K562 (cell line): ENCODE measurements around the gene EEF2K. TPM values are rescaled to one million over a fixed set of nuclear protein-coding genes. Genes with fewer than 3 reads are reported as not detected.
A peak's percentile ranks its signal among the peaks of the same experiment; 100 is the strongest.

Experiments used
- ATAC-seq: fragments of 200-7000 bp; cut with Tn5 transposase; 3 replicates; pipeline ENCODE4 v1.9.1; 2020; ENCODE audit warnings: moderate library complexity
- BruUV-seq: library from RNA; stranded (reverse); fragments of 400-500 nt; replicated peaks from 2 replicates; lab custom pipeline; 2021; lab: Mats Ljungman, UMichigan
- CTCF ChIA-PET: fragments of 300-600 bp; formaldehyde crosslinking; extraction: SDS; loops from one replicate; lab custom pipeline; 2021; ENCODE audit warnings: low intra/inter-chr PET ratio; lab: Yijun Ruan, JAX
- POLR2A ChIA-PET: fragments of 300-600, 350-650 bp; sonication (Branson Sonifier 250); formaldehyde crosslinking; extraction: SDS; loops from one replicate; lab custom pipeline; 2021; ENCODE audit warnings: antibody characterized with exemption, inconsistent platforms; lab: Yijun Ruan, JAX
- DNase-seq, 4 experiments: peaks; one replicate each; pipeline versions ENCODE4 v3.0.0 to v3.0.0-alpha.2; 2011 to 2018; ENCODE audit warnings: low spot score in 3 of 4, mixed read lengths in 3 of 4; ENCODE audit errors: extremely low read depth in 1 of 4
- FAIRE-seq: peaks from 2 replicates; lab custom pipeline; 2011; peaks lifted over from hg19 to GRCh38; lab: Jason Lieb, UNC
- H2AFZ ChIP-seq: 2 replicates; pipeline ENCODE4 v1.6.0; 2011; ENCODE audit warnings: low read depth, low read length, control low read depth, inconsistent platforms
- H3K27ac ChIP-seq: fragments of 200-600 bp; 3 replicates; pipeline ENCODE4 v1.8.0; 2011; ENCODE audit warnings: low read depth, mild to moderate bottlenecking, control low read depth, inconsistent platforms, low read length, moderate library complexity, mixed read lengths; ENCODE audit errors: extremely low read depth
- H3K27me3 ChIP-seq, 2 experiments: fragments of 300-600 bp in 1 of 2; 2 replicates in 1 of 2; 3 replicates in 1 of 2; pipeline versions ENCODE4 v1.6.0 to v1.8.0; 2011; ENCODE audit warnings: inconsistent platforms in 2 of 2, low read length in 2 of 2, mild to moderate bottlenecking in 1 of 2, mixed read lengths in 1 of 2, moderate library complexity in 1 of 2; ENCODE audit not compliant: control insufficient read depth in 2 of 2, insufficient read depth in 2 of 2
- H3K36me3 ChIP-seq: fragments of 300-600 bp; 3 replicates; pipeline ENCODE4 v1.8.0; 2011; ENCODE audit warnings: mild to moderate bottlenecking, low read length, inconsistent platforms; ENCODE audit not compliant: control insufficient read depth, insufficient read depth
- H3K4me1 ChIP-seq, 2 experiments: fragments of 200-600 bp in 1 of 2; replicated peaks in 1 of 2; 2 replicates in 1 of 2; 3 replicates in 1 of 2; pipeline versions ENCODE4 v1.5.1 to v1.8.0; 2011; ENCODE audit warnings: inconsistent platforms in 2 of 2, low read length in 2 of 2, mild to moderate bottlenecking in 1 of 2, mixed read lengths in 1 of 2, moderate library complexity in 1 of 2; ENCODE audit not compliant: control insufficient read depth in 2 of 2, insufficient read depth in 2 of 2
- H3K4me2 ChIP-seq: 2 replicates; pipeline ENCODE4 v1.6.1; 2011; ENCODE audit warnings: low read length, control low read depth, inconsistent platforms, mixed read lengths; ENCODE audit not compliant: insufficient read depth
- H3K4me3 ChIP-seq: fragments of 200-600 bp; sonication (generic), shearing (Covaris generic); 2 replicates; pipeline ENCODE4 v1.5.1; 2016; ENCODE audit warnings: control low read depth, inconsistent platforms
- H3K79me2 ChIP-seq: fragments of 200-600 bp; 3 replicates; pipeline ENCODE4 v1.8.0; 2011; ENCODE audit warnings: low read length, inconsistent platforms; ENCODE audit not compliant: control insufficient read depth, insufficient read depth
- H3K9ac ChIP-seq, 2 experiments: 2 replicates each; pipeline versions ENCODE4 v1.6.0 to v1.6.1; 2011; ENCODE audit warnings: low read depth in 2 of 2, low read length in 2 of 2, control low read depth in 1 of 2, inconsistent platforms in 1 of 2, mild to moderate bottlenecking in 1 of 2, mixed read lengths in 1 of 2; ENCODE audit not compliant: insufficient read depth in 1 of 2
- H3K9me1 ChIP-seq: one replicate; pipeline ENCODE4 v1.6.0; 2011; ENCODE audit warnings: inconsistent platforms, mild to moderate bottlenecking, low read length, moderate library complexity; ENCODE audit not compliant: control insufficient read depth, insufficient read depth
- H3K9me3 ChIP-seq: replicated peaks from 2 replicates; pipeline ENCODE4 v1.5.1; 2011; ENCODE audit warnings: low read depth, low read length, inconsistent platforms; ENCODE audit not compliant: control insufficient read depth, insufficient read depth
- H4K20me1 ChIP-seq: replicated peaks from 2 replicates; pipeline ENCODE4 v1.6.1; 2011; ENCODE audit warnings: low read length, inconsistent platforms, mixed read lengths; ENCODE audit not compliant: control insufficient read depth, insufficient read depth
- ATF1 ChIP-seq, 2 experiments: fragments of 450-650 bp in 1 of 2; IDR thresholded peaks; 2 replicates each; pipeline ENCODE4 v1.6.1; 2016; ENCODE audit warnings: missing compliant biosample characterization in 1 of 2, missing genetic modification characterization in 1 of 2
- ATF3 ChIP-seq, 2 experiments: fragments of 450-650 bp in 1 of 2; sonication (generic) in 1 of 2; formaldehyde crosslinking in 1 of 2; IDR thresholded peaks in 1 of 2; conservative IDR thresholded peaks in 1 of 2; 2 replicates each; pipeline versions ENCODE4 v1.6.1 to v1.8.1; 2016 to 2023; ENCODE audit warnings: mild to moderate bottlenecking in 2 of 2, moderate library complexity in 2 of 2, inconsistent platforms in 1 of 2, missing genetic modification reagents in 1 of 2
- EZH2 ChIP-seq: IDR thresholded peaks from 2 replicates; pipeline ENCODE4 v1.6.1; 2012; ENCODE audit warnings: low read depth, mild to moderate bottlenecking, inconsistent platforms, low read length, borderline replicate concordance
- FOSL1 ChIP-seq: fragments of 200-800 bp; sonication (Bioruptor generic); conservative IDR thresholded peaks from 2 replicates; pipeline ENCODE4 v1.6.1; 2016; ENCODE audit warnings: missing genetic modification characterization, missing compliant biosample characterization
- ID3 ChIP-seq, 2 experiments: fragments of 250-450 bp in 1 of 2; fragments of 450-650 bp in 1 of 2; sonication (Bioruptor Pico) in 1 of 2; IDR thresholded peaks; 2 replicates each; pipeline versions ENCODE4 v1.6.1 to v1.8.0; 2016 to 2021; ENCODE audit warnings: mild to moderate bottlenecking in 2 of 2, moderate library complexity in 2 of 2, missing compliant biosample characterization in 1 of 2, missing genetic modification characterization in 1 of 2
- JUND ChIP-seq, 2 experiments: IDR thresholded peaks; 2 replicates in 1 of 2; 3 replicates in 1 of 2; pipeline ENCODE4 v1.6.1; 2011; ENCODE audit warnings: borderline replicate concordance in 2 of 2, low read depth in 2 of 2, low read length in 2 of 2, improper control_type of control experiment in 1 of 2, missing biosample characterization in 1 of 2, missing genetic modification characterization in 1 of 2, missing genetic modification reagents in 1 of 2
- NFIC ChIP-seq: fragments of 450-650 bp; IDR thresholded peaks from 2 replicates; pipeline ENCODE4 v1.6.1; 2017; ENCODE audit warnings: mild to moderate bottlenecking, inconsistent platforms
- ZKSCAN1 ChIP-seq: fragments of 150-350 bp; IDR thresholded peaks from 2 replicates; pipeline ENCODE4 v1.6.1; 2016; ENCODE audit warnings: low read depth, low read length
- WGBS: fragments of 100-300 bp; shearing (Covaris generic); methylation state at CpG from one replicate; pipeline ENCODE4 v1.1.6; 2016; ENCODE audit warnings: low coverage, mixed read lengths; ENCODE audit not compliant: insufficient coverage; ENCODE audit errors: missing lambda C conversion rate; 5-methylcytosine and 5-hydroxymethylcytosine counted together
- in situ Hi-C: fragments of 300-500 bp; cut with MboI; formaldehyde crosslinking; loops from 4 replicates; pipeline ENCODE4 v1.15.0; 2018; ENCODE audit warnings: inconsistent platforms, mixed read lengths
- intact Hi-C: fragments of 100-400 bp; cut with micrococcal nuclease; formaldehyde crosslinking; loops from 2 replicates; pipeline ENCODE4 v1.14.2; 2022
- polyA plus RNA-seq, 8 experiments: library from polyadenylated mRNA; depleted of rRNA in 4 of 8; stranded (reverse) in 5 of 8; unstranded in 3 of 8; fragments of >200 nt; fragmentation: Nextera tagmentation in 2 of 8; fragmentation: Illumina TruSeq in 1 of 8; extraction: Ambion mirVana in 2 of 8; extraction: Trizol in 1 of 8; gene quantifications; 2 replicates each; pipeline versions ENCODE4 v1.2.1 to v1.2.3, GENCODE V29; 2011 to 2014; ENCODE audit warnings: inconsistent platforms in 1 of 8, missing spikeins in 1 of 8
- total RNA-seq, 7 experiments: library from RNA; depleted of rRNA in 6 of 7; stranded (reverse); fragments of >200 nt in 6 of 7; fragmentation: Illumina TruSeq in 2 of 7; extraction: Trizol in 2 of 7; gene quantifications; 2 replicates each; pipeline versions ENCODE4 v1.2.1 to v1.2.3, GENCODE V29; 2011 to 2021; ENCODE audit warnings: low replicate concordance in 1 of 7

Gene EEF2K
- total and polyA plus RNA-seq, 9 of the 15 experiments (the other 6 are each of a cell fraction or from before 2014, with no cell fraction given), result 3.0 to 35.2 (median 12.2) TPM

GRCh38 chr16:22232277-22233036 is 26.4 kb downstream of the EEF2K start:
- Histone ChIP-seq H3K4me2 (peak overlapping the region; percentile 3; the same call in 1 of the 2 replicates), H3K9ac (peak overlapping the region in 1 of 2 experiments; percentile 6; a peak in 1 of 4 replicates), H3K36me3 (peaks cover 63% of the 10 kb centered on the region; the same call in 2 of the 3 replicates), H3K9me3 (no peaks in the 10 kb centered on the region), H4K20me1 (no peaks in the 10 kb centered on the region), H3K4me1 (peaks cover 4 to 6% of the 10 kb centered on the region in 2 experiments; a peak in 3 of 5 replicates), H2AFZ (no peak overlapping the region), H3K27me3 (no peaks in the 10 kb centered on the region), H3K79me2 (peaks cover 4% of the 10 kb centered on the region; the same call in 1 of the 3 replicates), H3K4me3 (no peak overlapping the region), H3K9me1 (no peaks in the 10 kb centered on the region), H3K27ac (peak overlapping the region; percentile 29; the same call in 1 of the 3 replicates)
- ChIA-PET CTCF (interaction anchor here (0.6 kb wide), 1 partner anchor 726 kb away, joined by 3 read pairs; no protein-coding TSS in a partner anchor), POLR2A (interaction anchor here (0.8 to 1.5 kb wide), 6 partner anchors 9 to 21 kb away, joined by 3 to 5 read pairs (median 4); no protein-coding TSS in a partner anchor)
- intact Hi-C loops, result no loop called here
- no TSS peak for BruUV-seq
- FAIRE-seq (peak; percentile 84), DNase-seq (peak in 1 of 4 experiments; percentile 33), ATAC-seq (peak; percentile 64)
- 50% methylated on average over 14 of the region's 14 CpGs for WGBS
- TF ChIP-seq EZH2, result no peak
- TF ChIP-seq NFIC, result 0 out of 2 replicates have a peak, but pooled peaks have one; percentile 16
- peak; percentile 30; the same call in 1 of the 2 replicates for TF ChIP-seq JUND (IDR thresholded peaks at IDR 0.05; ENCODE audit: borderline replicate concordance, low read depth, low read length)
- no peak for TF ChIP-seq JUND (tag; IDR thresholded peaks at IDR 0.05; ENCODE audit: borderline replicate concordance, low read depth, low read length)
- TF ChIP-seq ZKSCAN1, result peak; percentile 50; the same call in 1 of the 2 replicates
- TF ChIP-seq ID3 (CRISPR knock-in tag; IDR thresholded peaks at IDR 0.05), result no peak
- TF ChIP-seq ID3 (tag; IDR thresholded peaks at IDR 0.05), result peak; percentile 52; the same call in 1 of the 2 replicates
- TF ChIP-seq ATF3 (IDR thresholded peaks at IDR 0.05), result peak; percentile 43; the same call in 1 of the 2 replicates
- no peak for TF ChIP-seq ATF3 (CRISPR knock-in tag; conservative IDR thresholded peaks at IDR 0.05)
- TF ChIP-seq ATF1 (CRISPR knock-in tag; IDR thresholded peaks at IDR 0.05), result no peak
- no peak for TF ChIP-seq ATF1 (tag; IDR thresholded peaks at IDR 0.05)
- 0 out of 2 replicates have a peak, but pooled peaks have one; percentile 40 for TF ChIP-seq FOSL1 (tag)
- in situ Hi-C loops, result no loop called here
